B cell (primary cell): ENCODE data around the gene ASB18.

Experiments used
- EZH2 ChIP-seq: IDR thresholded peaks from 2 replicates; pipeline ENCODE4 v1.6.1; 2012; ENCODE audit warnings: borderline replicate concordance, low read depth, mild to moderate bottlenecking, moderate library complexity, low read length; ENCODE audit not compliant: insufficient read depth, poor library complexity, severe bottlenecking
- TF ChIP-seq, protein P1 (sequence below): fragments of 200-600 bp; IDR thresholded peaks from one replicate; pipeline ENCODE4 v1.8.0; 2022; ENCODE audit warnings: antibody characterized with exemption, mild to moderate bottlenecking

DNA sequence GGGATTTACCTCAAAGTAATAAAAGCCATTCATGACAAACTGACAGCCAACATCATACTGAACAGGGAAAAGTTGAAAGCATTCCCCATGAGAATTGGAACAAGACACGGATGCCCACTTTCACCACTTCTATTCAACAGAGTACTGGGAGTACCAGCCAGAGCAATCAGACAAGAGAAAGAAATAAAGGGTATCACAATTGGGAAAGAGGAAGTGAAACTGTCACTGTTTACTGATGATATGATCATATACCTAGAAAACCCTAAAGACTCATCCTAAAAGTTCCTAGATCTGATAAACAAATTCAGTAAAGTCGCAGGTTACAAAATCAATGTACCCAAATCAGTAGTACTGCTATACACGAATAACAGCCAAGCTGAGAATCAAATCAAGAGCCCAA, 17.2 kb upstream of the ASB18 start:
- TF ChIP-seq, protein P1, sequence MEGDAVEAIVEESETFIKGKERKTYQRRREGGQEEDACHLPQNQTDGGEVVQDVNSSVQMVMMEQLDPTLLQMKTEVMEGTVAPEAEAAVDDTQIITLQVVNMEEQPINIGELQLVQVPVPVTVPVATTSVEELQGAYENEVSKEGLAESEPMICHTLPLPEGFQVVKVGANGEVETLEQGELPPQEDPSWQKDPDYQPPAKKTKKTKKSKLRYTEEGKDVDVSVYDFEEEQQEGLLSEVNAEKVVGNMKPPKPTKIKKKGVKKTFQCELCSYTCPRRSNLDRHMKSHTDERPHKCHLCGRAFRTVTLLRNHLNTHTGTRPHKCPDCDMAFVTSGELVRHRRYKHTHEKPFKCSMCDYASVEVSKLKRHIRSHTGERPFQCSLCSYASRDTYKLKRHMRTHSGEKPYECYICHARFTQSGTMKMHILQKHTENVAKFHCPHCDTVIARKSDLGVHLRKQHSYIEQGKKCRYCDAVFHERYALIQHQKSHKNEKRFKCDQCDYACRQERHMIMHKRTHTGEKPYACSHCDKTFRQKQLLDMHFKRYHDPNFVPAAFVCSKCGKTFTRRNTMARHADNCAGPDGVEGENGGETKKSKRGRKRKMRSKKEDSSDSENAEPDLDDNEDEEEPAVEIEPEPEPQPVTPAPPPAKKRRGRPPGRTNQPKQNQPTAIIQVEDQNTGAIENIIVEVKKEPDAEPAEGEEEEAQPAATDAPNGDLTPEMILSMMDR = no peak
- no peak for TF ChIP-seq EZH2
